ENCODE measurements around the gene ADRB1. TPM values are rescaled to one million over a fixed set of nuclear protein-coding genes. Genes with fewer than 3 reads are reported as not detected.

Gene ADRB1
- total and polyA plus RNA-seq, 4 experiments from 2014 or later, result not detected

- H3K36me3 ChIP-seq (ENCODE audit: insufficient read depth, low read length), result no peaks in the 10 kb centered on the region
- Mint-ChIP-seq H3K36me3 (no peaks in the 10 kb centered on the region), H3K27ac (no peak overlapping the region), H3K4me3 (no peak overlapping the region), H3K27me3 (peaks cover 8 to 9% of the 10 kb centered on the region in 2 donors), H3K9me3 (no peaks in the 10 kb centered on the region), H3K4me1 (peaks cover 0 to 2% (median 0%) of the 10 kb centered on the region in 4 donors)
- no peaks in the 10 kb centered on the region for H3K9me3 ChIP-seq (ENCODE audit: control insufficient read depth in 1 of 2, low read length in 2 of 2)
- CTCF ChIA-PET (ENCODE audit: partially characterized antibody), result interaction anchor here (1.0 kb wide), 1 partner anchor 10 kb away, joined by 4 read pairs; no protein-coding TSS in a partner anchor
- no peaks in the 10 kb centered on the region for H3K4me1 ChIP-seq (ENCODE audit: insufficient read depth, low read length)
- intact Hi-C loops (cut with micrococcal nuclease), result no loop called here
- no peak overlapping the region for H3K4me3 ChIP-seq (ENCODE audit: low read length in 2 of 2)
- POLR2A ChIA-PET (ENCODE audit: partially characterized antibody), result no interaction called here
- H3K27ac ChIP-seq (ENCODE audit: low read depth, low read length), result no peak overlapping the region
- no peaks in the 10 kb centered on the region for H3K27me3 ChIP-seq (ENCODE audit: insufficient read depth, low read length)
- DNase-seq, result no peak
Observed at GRCh38 chr10:114058297-114058696, 14.6 kb downstream of the ADRB1 start.

- no peak overlapping the region for H3K27ac Mint-ChIP-seq
- no peaks in the 10 kb centered on the region for H3K36me3 ChIP-seq (ENCODE audit: insufficient read depth, low read length)
- H3K36me3 Mint-ChIP-seq, result no peaks in the 10 kb centered on the region
- ChIA-PET POLR2A (ENCODE audit: partially characterized antibody) (no interaction called here), CTCF (ENCODE audit: partially characterized antibody) (no interaction called here)
- H3K9me3 Mint-ChIP-seq, result no peaks in the 10 kb centered on the region
- no peak overlapping the region for H3K4me3 ChIP-seq (ENCODE audit: low read length in 2 of 2)
- H3K27me3 ChIP-seq (ENCODE audit: insufficient read depth, low read length), result no peaks in the 10 kb centered on the region
- H3K27ac ChIP-seq (ENCODE audit: low read depth, low read length), result no peak overlapping the region
- H3K4me1 Mint-ChIP-seq, result peaks cover 0 to 2% (median 0%) of the 10 kb centered on the region in 4 donors
- DNase-seq, result no peak
- no peak overlapping the region for H3K4me3 Mint-ChIP-seq
- H3K4me1 ChIP-seq (ENCODE audit: insufficient read depth, low read length), result no peaks in the 10 kb centered on the region
- intact Hi-C loops (cut with micrococcal nuclease), result no loop called here
- H3K9me3 ChIP-seq (ENCODE audit: control insufficient read depth in 1 of 2, low read length in 2 of 2), result no peaks in the 10 kb centered on the region
- H3K27me3 Mint-ChIP-seq, result peaks cover 6 to 8% of the 10 kb centered on the region in 2 donors
Observed at GRCh38 chr10:114059561-114059960, 15.9 kb downstream of the ADRB1 start.

GRCh38 chr10:114060456-114060855, 16.8 kb downstream of the ADRB1 start:
- ChIA-PET CTCF (ENCODE audit: partially characterized antibody) (no interaction called here), POLR2A (ENCODE audit: partially characterized antibody) (no interaction called here)
- H3K4me3 Mint-ChIP-seq, result no peak overlapping the region

GRCh38 chr10:114061148-114061547, 17.5 kb downstream of the ADRB1 start:
- no peak overlapping the region for H3K4me3 Mint-ChIP-seq
- H3K27me3 Mint-ChIP-seq, result peaks cover 6 to 7% of the 10 kb centered on the region in 2 donors
- H3K9me3 Mint-ChIP-seq, result no peaks in the 10 kb centered on the region
- no peaks in the 10 kb centered on the region for H3K4me1 ChIP-seq (ENCODE audit: insufficient read depth, low read length)
- no peaks in the 10 kb centered on the region for H3K9me3 ChIP-seq (ENCODE audit: control insufficient read depth in 1 of 2, low read length in 2 of 2)
- intact Hi-C loops (cut with micrococcal nuclease), result no loop called here
- H3K27ac ChIP-seq (ENCODE audit: low read depth, low read length), result no peak overlapping the region
- H3K36me3 Mint-ChIP-seq, result no peaks in the 10 kb centered on the region
- H3K27ac Mint-ChIP-seq, result no peak overlapping the region
- peaks cover 0 to 2% (median 0%) of the 10 kb centered on the region in 4 donors for H3K4me1 Mint-ChIP-seq
- no peak overlapping the region for H3K4me3 ChIP-seq (ENCODE audit: low read length in 2 of 2)
- H3K36me3 ChIP-seq (ENCODE audit: insufficient read depth, low read length), result no peaks in the 10 kb centered on the region
- H3K27me3 ChIP-seq (ENCODE audit: insufficient read depth, low read length), result no peaks in the 10 kb centered on the region
- no peak for DNase-seq
- ChIA-PET POLR2A (ENCODE audit: partially characterized antibody) (no interaction called here), CTCF (ENCODE audit: partially characterized antibody) (no interaction called here)

More at GRCh38 chr10:114060456-114060855, 16.8 kb downstream of the ADRB1 start:
- peaks cover 0 to 2% (median 0%) of the 10 kb centered on the region in 4 donors for H3K4me1 Mint-ChIP-seq
- no peak overlapping the region for H3K4me3 ChIP-seq (ENCODE audit: low read length in 2 of 2)
- no peaks in the 10 kb centered on the region for H3K9me3 ChIP-seq (ENCODE audit: control insufficient read depth in 1 of 2, low read length in 2 of 2)
- no peak overlapping the region for H3K27ac Mint-ChIP-seq
- intact Hi-C loops (cut with micrococcal nuclease), result no loop called here
- no peaks in the 10 kb centered on the region for H3K4me1 ChIP-seq (ENCODE audit: insufficient read depth, low read length)
- no peaks in the 10 kb centered on the region for H3K36me3 ChIP-seq (ENCODE audit: insufficient read depth, low read length)
- no peaks in the 10 kb centered on the region for H3K36me3 Mint-ChIP-seq
- no peaks in the 10 kb centered on the region for H3K27me3 ChIP-seq (ENCODE audit: insufficient read depth, low read length)
- H3K27me3 Mint-ChIP-seq, result peaks cover 6 to 7% of the 10 kb centered on the region in 2 donors
- H3K27ac ChIP-seq (ENCODE audit: low read depth, low read length), result no peak overlapping the region
- no peak for DNase-seq
- no peaks in the 10 kb centered on the region for H3K9me3 Mint-ChIP-seq

- no peaks in the 10 kb centered on the region for H3K4me1 ChIP-seq (ENCODE audit: insufficient read depth, low read length)
- no peak overlapping the region for H3K27ac ChIP-seq (ENCODE audit: low read depth, low read length)
- Mint-ChIP-seq H3K27me3 (peaks cover 6 to 7% of the 10 kb centered on the region in 2 donors), H3K4me3 (no peak overlapping the region), H3K27ac (no peak overlapping the region), H3K4me1 (peaks cover 0 to 2% (median under 1%) of the 10 kb centered on the region in 4 donors), H3K9me3 (no peaks in the 10 kb centered on the region), H3K36me3 (no peaks in the 10 kb centered on the region)
- H3K9me3 ChIP-seq (ENCODE audit: control insufficient read depth in 1 of 2, low read length in 2 of 2), result no peaks in the 10 kb centered on the region
- POLR2A ChIA-PET (ENCODE audit: partially characterized antibody), result interaction anchor here (1.2 kb wide), 1 partner anchor 11 kb away, joined by 4 read pairs; no protein-coding TSS in a partner anchor
- no peaks in the 10 kb centered on the region for H3K36me3 ChIP-seq (ENCODE audit: insufficient read depth, low read length)
- no peaks in the 10 kb centered on the region for H3K27me3 ChIP-seq (ENCODE audit: insufficient read depth, low read length)
- no peak for DNase-seq
- no peak overlapping the region for H3K4me3 ChIP-seq (ENCODE audit: low read length in 2 of 2)
- CTCF ChIA-PET (ENCODE audit: partially characterized antibody), result no interaction called here
- intact Hi-C loops (cut with micrococcal nuclease), result no loop called here
Observed at GRCh38 chr10:114061789-114062188, 18.1 kb downstream of the ADRB1 start.

- Mint-ChIP-seq H3K36me3 (no peaks in the 10 kb centered on the region), H3K9me3 (no peaks in the 10 kb centered on the region), H3K4me1 (peaks cover 5 to 14% (median 11%) of the 10 kb centered on the region in 4 donors), H3K27me3 (peaks cover 6 to 7% of the 10 kb centered on the region in 2 donors), H3K4me3 (no peak overlapping the region), H3K27ac (no peak overlapping the region)
- no peak for DNase-seq
- H3K4me3 ChIP-seq (ENCODE audit: low read length in 2 of 2), result no peak overlapping the region
- ChIA-PET CTCF (ENCODE audit: partially characterized antibody) (no interaction called here), POLR2A (ENCODE audit: partially characterized antibody) (no interaction called here)
- no peaks in the 10 kb centered on the region for H3K9me3 ChIP-seq (ENCODE audit: control insufficient read depth in 1 of 2, low read length in 2 of 2)
- peaks cover 12% of the 10 kb centered on the region for H3K4me1 ChIP-seq (ENCODE audit: insufficient read depth, low read length)
- intact Hi-C loops (cut with micrococcal nuclease), result no loop called here
- H3K27me3 ChIP-seq (ENCODE audit: insufficient read depth, low read length), result no peaks in the 10 kb centered on the region
- H3K27ac ChIP-seq (ENCODE audit: low read depth, low read length), result no peak overlapping the region
- no peaks in the 10 kb centered on the region for H3K36me3 ChIP-seq (ENCODE audit: insufficient read depth, low read length)
Observed at GRCh38 chr10:114064151-114065048, 20.7 kb downstream of the ADRB1 start.

GRCh38 chr10:114065049-114065435, 21.4 kb downstream of the ADRB1 start:
- Mint-ChIP-seq H3K27ac (no peak overlapping the region), H3K27me3 (peaks cover 6 to 7% of the 10 kb centered on the region in 2 donors), H3K4me1 (peaks cover 6 to 14% (median 11%) of the 10 kb centered on the region in 4 donors), H3K4me3 (no peak overlapping the region), H3K9me3 (no peaks in the 10 kb centered on the region), H3K36me3 (no peaks in the 10 kb centered on the region)
- H3K36me3 ChIP-seq (ENCODE audit: insufficient read depth, low read length), result no peaks in the 10 kb centered on the region
- H3K4me1 ChIP-seq (ENCODE audit: insufficient read depth, low read length), result peaks cover 12% of the 10 kb centered on the region
- H3K27me3 ChIP-seq (ENCODE audit: insufficient read depth, low read length), result no peaks in the 10 kb centered on the region
- intact Hi-C loops (cut with micrococcal nuclease), result no loop called here
- ChIA-PET CTCF (ENCODE audit: partially characterized antibody) (no interaction called here), POLR2A (ENCODE audit: partially characterized antibody) (no interaction called here)
- no peak for DNase-seq
- H3K27ac ChIP-seq (ENCODE audit: low read depth, low read length), result no peak overlapping the region
- H3K9me3 ChIP-seq (ENCODE audit: control insufficient read depth in 1 of 2, low read length in 2 of 2), result no peaks in the 10 kb centered on the region
- H3K4me3 ChIP-seq (ENCODE audit: low read length in 2 of 2), result no peak overlapping the region

Measured in CD4-positive, alpha-beta memory T cell (primary cell).